ENCODE measurements around the gene TMEM229B. TPM values are rescaled to one million over a fixed set of nuclear protein-coding genes. Genes with fewer than 3 reads are reported as not detected.

The TMEM229B gene
- total RNA-seq, 2 experiments from 2014 or later = 20.0 to 20.9 TPM

GRCh38 chr14:67491741-67492507, 3.4 kb upstream of the TMEM229B start:
- Mint-ChIP-seq H3K27me3 (peaks cover 2% of the 10 kb centered on the region), H3K27ac (no peak overlapping the region), H3K9me3 (peaks cover 13% of the 10 kb centered on the region), H3K4me1 (peaks cover 29% of the 10 kb centered on the region), H3K4me3 (no peak overlapping the region), H3K36me3 (peaks cover 20% of the 10 kb centered on the region)
- no peak for ATAC-seq (ENCODE audit: low read depth)
- POLR2A ChIA-PET = no interaction called here
- no peak for DNase-seq

- Mint-ChIP-seq H3K4me3 (no peak overlapping the region), H3K27ac (no peak overlapping the region), H3K9me3 (peaks cover 16% of the 10 kb centered on the region), H3K4me1 (peaks cover 32% of the 10 kb centered on the region), H3K27me3 (peaks cover 2% of the 10 kb centered on the region), H3K36me3 (peaks cover 25% of the 10 kb centered on the region)
- POLR2A ChIA-PET = no interaction called here
- ATAC-seq (ENCODE audit: low read depth) (no peak), DNase-seq (no peak)
Observed at GRCh38 chr14:67491285-67491684, 2.8 kb upstream of the TMEM229B start.

- peaks cover 25% of the 10 kb centered on the region for H3K36me3 Mint-ChIP-seq
- peaks cover 36% of the 10 kb centered on the region for H3K4me1 Mint-ChIP-seq
- POLR2A ChIA-PET = no interaction called here
- H3K4me3 Mint-ChIP-seq = no peak overlapping the region
- no peak for DNase-seq
- peaks cover 16% of the 10 kb centered on the region for H3K9me3 Mint-ChIP-seq
- H3K27me3 Mint-ChIP-seq = peaks cover 2% of the 10 kb centered on the region
- ATAC-seq (ENCODE audit: low read depth) = no peak
- no peak overlapping the region for H3K27ac Mint-ChIP-seq
Observed at GRCh38 chr14:67490196-67490595, 1.7 kb upstream of the TMEM229B start.

- ATAC-seq (ENCODE audit: low read depth) (no peak), DNase-seq (no peak)
- Mint-ChIP-seq H3K4me3 (peak overlapping the region; percentile 92), H3K27ac (peak overlapping the region; percentile 99), H3K4me1 (peaks cover 41% of the 10 kb centered on the region), H3K27me3 (peaks cover 2% of the 10 kb centered on the region), H3K36me3 (peaks cover 13% of the 10 kb centered on the region), H3K9me3 (peaks cover 3% of the 10 kb centered on the region)
- POLR2A ChIA-PET = interaction anchor here (0.6 to 1.3 kb wide), 5 partner anchors 9 to 1306 kb away, joined by 3 to 8 read pairs (median 3); partner anchors contain the start of gene ZFP36L1
Observed at GRCh38 chr14:67487332-67487731, 1.2 kb downstream of the TMEM229B start.

- Mint-ChIP-seq H3K36me3 (peaks cover 8% of the 10 kb centered on the region), H3K27ac (peak overlapping the region; percentile 99), H3K4me1 (peaks cover 41% of the 10 kb centered on the region), H3K4me3 (no peak overlapping the region), H3K27me3 (peaks cover 2% of the 10 kb centered on the region), H3K9me3 (peaks cover 3% of the 10 kb centered on the region)
- DNase-seq = no peak
- no peak for ATAC-seq (ENCODE audit: low read depth)
- POLR2A ChIA-PET = interaction anchor here (0.6 to 0.9 kb wide), 2 partner anchors 13 to 28 kb away, joined by 3 read pairs; no protein-coding TSS in a partner anchor
Observed at GRCh38 chr14:67486890-67487289, 1.6 kb downstream of the TMEM229B start.

- DNase-seq (no peak), ATAC-seq (ENCODE audit: low read depth) (no peak)
- Mint-ChIP-seq H3K27me3 (peaks cover 2% of the 10 kb centered on the region), H3K4me1 (peaks cover 48% of the 10 kb centered on the region), H3K9me3 (peaks cover 3% of the 10 kb centered on the region), H3K4me3 (no peak overlapping the region), H3K27ac (peak overlapping the region; percentile 14), H3K36me3 (peaks cover 7% of the 10 kb centered on the region)
- POLR2A ChIA-PET = interaction anchor here (0.5 kb wide), 1 partner anchor 1450 kb away, joined by 3 read pairs; no protein-coding TSS in a partner anchor
Observed at GRCh38 chr14:67485501-67486095, 2.9 kb downstream of the TMEM229B start.

GRCh38 chr14:67483579-67484285, 4.8 kb downstream of the TMEM229B start:
- Mint-ChIP-seq H3K4me3 (no peak overlapping the region), H3K27me3 (no peaks in the 10 kb centered on the region), H3K27ac (no peak overlapping the region), H3K9me3 (peaks cover 3% of the 10 kb centered on the region), H3K36me3 (peaks cover 7% of the 10 kb centered on the region), H3K4me1 (peaks cover 36% of the 10 kb centered on the region)
- ATAC-seq (ENCODE audit: low read depth) (no peak), DNase-seq (no peak)
- POLR2A ChIA-PET = no interaction called here

GRCh38 chr14:67482231-67483164, 6.0 kb downstream of the TMEM229B start:
- POLR2A ChIA-PET = no interaction called here

GRCh38 chr14:67480011-67480410, 8.5 kb downstream of the TMEM229B start:
- Mint-ChIP-seq H3K9me3 (no peaks in the 10 kb centered on the region), H3K27me3 (no peaks in the 10 kb centered on the region), H3K4me1 (peaks cover 13% of the 10 kb centered on the region), H3K27ac (no peak overlapping the region), H3K4me3 (no peak overlapping the region), H3K36me3 (no peaks in the 10 kb centered on the region)
- POLR2A ChIA-PET = interaction anchor here (0.9 kb wide), 1 partner anchor 8 kb away, joined by 3 read pairs; the partner anchor contains the start of gene TMEM229B
- DNase-seq (no peak), ATAC-seq (ENCODE audit: low read depth) (no peak)

More at GRCh38 chr14:67482231-67483164, 6.0 kb downstream of the TMEM229B start:
- no peak overlapping the region for H3K4me3 Mint-ChIP-seq
- no peaks in the 10 kb centered on the region for H3K27me3 Mint-ChIP-seq
- no peak overlapping the region for H3K27ac Mint-ChIP-seq
- no peak for DNase-seq
- peaks cover 5% of the 10 kb centered on the region for H3K36me3 Mint-ChIP-seq
- H3K4me1 Mint-ChIP-seq = peaks cover 27% of the 10 kb centered on the region
- ATAC-seq (ENCODE audit: low read depth) = no peak
- peaks cover 3% of the 10 kb centered on the region for H3K9me3 Mint-ChIP-seq

GRCh38 chr14:67478800-67479084, 9.8 kb downstream of the TMEM229B start:
- H3K27ac Mint-ChIP-seq = no peak overlapping the region
- H3K4me1 Mint-ChIP-seq = peaks cover 9% of the 10 kb centered on the region
- no peaks in the 10 kb centered on the region for H3K27me3 Mint-ChIP-seq
- H3K4me3 Mint-ChIP-seq = no peak overlapping the region
- ATAC-seq (ENCODE audit: low read depth) (no peak), DNase-seq (no peak)
- POLR2A ChIA-PET = interaction anchor here (0.9 kb wide), 1 partner anchor 9 kb away, joined by 3 read pairs; no protein-coding TSS in a partner anchor
- H3K9me3 Mint-ChIP-seq = no peaks in the 10 kb centered on the region
- H3K36me3 Mint-ChIP-seq = no peaks in the 10 kb centered on the region

GRCh38 chr14:67477926-67478799, 10.4 kb downstream of the TMEM229B start:
- Mint-ChIP-seq H3K9me3 (no peaks in the 10 kb centered on the region), H3K27ac (peak overlapping the region; percentile 8), H3K4me1 (peaks cover 9% of the 10 kb centered on the region), H3K4me3 (no peak overlapping the region), H3K36me3 (no peaks in the 10 kb centered on the region), H3K27me3 (no peaks in the 10 kb centered on the region)
- no peak for ATAC-seq (ENCODE audit: low read depth)
- POLR2A ChIA-PET = interaction anchor here (0.9 kb wide), 1 partner anchor 10 kb away, joined by 3 read pairs; no protein-coding TSS in a partner anchor
- DNase-seq = no peak

GRCh38 chr14:67474366-67474765, 14.2 kb downstream of the TMEM229B start:
- POLR2A ChIA-PET = no interaction called here
- no peak for DNase-seq
- Mint-ChIP-seq H3K27ac (no peak overlapping the region), H3K4me1 (peaks cover 3% of the 10 kb centered on the region), H3K4me3 (no peak overlapping the region), H3K36me3 (no peaks in the 10 kb centered on the region), H3K9me3 (no peaks in the 10 kb centered on the region), H3K27me3 (no peaks in the 10 kb centered on the region)
- ATAC-seq (ENCODE audit: low read depth) = no peak
